ENCODE measurements around the gene RPL41. TPM values are rescaled to one million over a fixed set of nuclear protein-coding genes. Genes with fewer than 3 reads are reported as not detected.

The RPL41 gene
- total RNA-seq, 1 experiment from 2014 or later = 3,551 TPM

- ChIA-PET POLR2A (ENCODE audit: unreplicated experiment) (interaction anchor here (0.6 to 1.3 kb wide), 8 partner anchors 13 to 362 kb away, joined by 3 to 7 read pairs (median 4); partner anchors contain the start of genes ERBB3, ESYT1, RAB5B and ZC3H10), CTCF (interaction anchor here (1.6 to 1.7 kb wide), 4 partner anchors 13 to 58 kb away, joined by 5 to 8 read pairs (median 6); partner anchors contain the start of genes ERBB3 and ZC3H10)
- no peaks in the 10 kb centered on the region for H3K27me3 ChIP-seq (ENCODE audit: low read length)
- peak overlapping the region; percentile 81 for H3K27ac ChIP-seq (ENCODE audit: low read length)
- H3K9me2 ChIP-seq (replicated peaks; ENCODE audit: low read length) = no peaks in the 10 kb centered on the region
- no peaks in the 10 kb centered on the region for H3K9me3 ChIP-seq (ENCODE audit: low read length)
- DNase-seq = peak; percentile 13
- peaks cover 38% of the 10 kb centered on the region for H3K36me3 ChIP-seq (ENCODE audit: low read depth, low read length)
- peak overlapping the region; percentile 93 for H2AFZ ChIP-seq (ENCODE audit: low read length)
- peak overlapping the region; percentile 91 for H3K4me3 ChIP-seq (ENCODE audit: low read length)
- peak overlapping the region; percentile 98 for H3K4me2 ChIP-seq (ENCODE audit: low read length)
- H3F3A ChIP-seq (ENCODE audit: low read length, unreplicated experiment) = peaks cover 2% of the 10 kb centered on the region
- TF ChIP-seq, protein P1, sequence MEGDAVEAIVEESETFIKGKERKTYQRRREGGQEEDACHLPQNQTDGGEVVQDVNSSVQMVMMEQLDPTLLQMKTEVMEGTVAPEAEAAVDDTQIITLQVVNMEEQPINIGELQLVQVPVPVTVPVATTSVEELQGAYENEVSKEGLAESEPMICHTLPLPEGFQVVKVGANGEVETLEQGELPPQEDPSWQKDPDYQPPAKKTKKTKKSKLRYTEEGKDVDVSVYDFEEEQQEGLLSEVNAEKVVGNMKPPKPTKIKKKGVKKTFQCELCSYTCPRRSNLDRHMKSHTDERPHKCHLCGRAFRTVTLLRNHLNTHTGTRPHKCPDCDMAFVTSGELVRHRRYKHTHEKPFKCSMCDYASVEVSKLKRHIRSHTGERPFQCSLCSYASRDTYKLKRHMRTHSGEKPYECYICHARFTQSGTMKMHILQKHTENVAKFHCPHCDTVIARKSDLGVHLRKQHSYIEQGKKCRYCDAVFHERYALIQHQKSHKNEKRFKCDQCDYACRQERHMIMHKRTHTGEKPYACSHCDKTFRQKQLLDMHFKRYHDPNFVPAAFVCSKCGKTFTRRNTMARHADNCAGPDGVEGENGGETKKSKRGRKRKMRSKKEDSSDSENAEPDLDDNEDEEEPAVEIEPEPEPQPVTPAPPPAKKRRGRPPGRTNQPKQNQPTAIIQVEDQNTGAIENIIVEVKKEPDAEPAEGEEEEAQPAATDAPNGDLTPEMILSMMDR (conservative IDR thresholded peaks at IDR 0.05; ENCODE audit: low read depth, low read length) = peak; percentile 14; the same call in 1 of the 2 replicates
- TF ChIP-seq EZH2phosphoT487 (IDR thresholded peaks at IDR 0.05; ENCODE audit: borderline replicate concordance, low read length) = no peak
- H3K79me2 ChIP-seq (ENCODE audit: low read length) = peaks cover 42% of the 10 kb centered on the region
- H3K4me1 ChIP-seq (ENCODE audit: insufficient read depth, low read length) = peaks cover 25% of the 10 kb centered on the region
- peaks cover 19% of the 10 kb centered on the region for H4K20me1 ChIP-seq (ENCODE audit: low read length)
- no TSS peak for BruUV-seq (replicated peaks)
- ATAC-seq = peak; percentile 9
- intact Hi-C loops (cut with micrococcal nuclease) = loop anchor here (1.0 kb wide), 2 partner anchors 26 to 58 kb away; no protein-coding TSS in a partner anchor
- peak overlapping the region; percentile 100 for H3K9ac ChIP-seq (ENCODE audit: low read length)
These were observed 11.4 kb upstream of the RPL41 start for GRCh38 chr12:56104815-56105608.

GRCh38 chr12:56105609-56105902 lies 10.9 kb upstream of the RPL41 start:
- no peak for ATAC-seq
- Histone ChIP-seq H3K36me3 (ENCODE audit: low read depth, low read length) (peaks cover 42% of the 10 kb centered on the region), H3K79me2 (ENCODE audit: low read length) (peaks cover 42% of the 10 kb centered on the region), H3K9ac (ENCODE audit: low read length) (peak overlapping the region; percentile 100), H3K9me3 (ENCODE audit: low read length) (no peaks in the 10 kb centered on the region), H3F3A (ENCODE audit: low read length, unreplicated experiment) (peaks cover 2% of the 10 kb centered on the region), H3K4me1 (ENCODE audit: insufficient read depth, low read length) (peaks cover 25% of the 10 kb centered on the region), H3K4me3 (ENCODE audit: low read length) (peak overlapping the region; percentile 91), H2AFZ (ENCODE audit: low read length) (no peak overlapping the region), H3K27ac (ENCODE audit: low read length) (peak overlapping the region; percentile 81; the same call in 1 of the 2 replicates), H3K9me2 (replicated peaks; ENCODE audit: low read length) (no peaks in the 10 kb centered on the region), H3K4me2 (ENCODE audit: low read length) (peak overlapping the region; percentile 98), H3K27me3 (ENCODE audit: low read length) (no peaks in the 10 kb centered on the region), H4K20me1 (ENCODE audit: low read length) (peaks cover 19% of the 10 kb centered on the region)
- CTCF ChIA-PET = interaction anchor here (1.6 to 1.7 kb wide), 2 partner anchors 26 to 58 kb away, joined by 5 to 8 read pairs; partner anchors contain the start of gene ERBB3
- no peak for DNase-seq
- POLR2A ChIA-PET (ENCODE audit: unreplicated experiment) = no interaction called here
- TF ChIP-seq EZH2phosphoT487 (IDR thresholded peaks at IDR 0.05; ENCODE audit: borderline replicate concordance, low read length) = no peak
- TF ChIP-seq, protein P1 (conservative IDR thresholded peaks at IDR 0.05; ENCODE audit: low read depth, low read length) = no peak; the same call in 1 of the 2 replicates
- TF ChIP-seq EZH2 (IDR thresholded peaks at IDR 0.05; ENCODE audit: low read length, unreplicated experiment) = no peak
- no TSS peak for BruUV-seq (replicated peaks)
- intact Hi-C loops (cut with micrococcal nuclease) = no loop called here

- peaks cover 19% of the 10 kb centered on the region for H4K20me1 ChIP-seq (ENCODE audit: low read length)
- peaks cover 2% of the 10 kb centered on the region for H3F3A ChIP-seq (ENCODE audit: low read length, unreplicated experiment)
- intact Hi-C loops (cut with micrococcal nuclease) = no loop called here
- TF ChIP-seq EZH2phosphoT487 (IDR thresholded peaks at IDR 0.05; ENCODE audit: borderline replicate concordance, low read length) (no peak), EZH2 (IDR thresholded peaks at IDR 0.05; ENCODE audit: low read length, unreplicated experiment) (no peak)
- TF ChIP-seq, protein P1 (conservative IDR thresholded peaks at IDR 0.05; ENCODE audit: low read depth, low read length) = no peak
- DNase-seq (no peak), ATAC-seq (no peak)
- H3K27ac ChIP-seq (ENCODE audit: low read length) = no peak overlapping the region
- BruUV-seq (replicated peaks) = no TSS peak
- ChIA-PET CTCF (no interaction called here), POLR2A (ENCODE audit: unreplicated experiment) (no interaction called here)
- H3K9ac ChIP-seq (ENCODE audit: low read length) = no peak overlapping the region
- H3K4me1 ChIP-seq (ENCODE audit: insufficient read depth, low read length) = peaks cover 25% of the 10 kb centered on the region
- no peaks in the 10 kb centered on the region for H3K9me3 ChIP-seq (ENCODE audit: low read length)
- H3K27me3 ChIP-seq (ENCODE audit: low read length) = no peaks in the 10 kb centered on the region
- H3K4me2 ChIP-seq (ENCODE audit: low read length) = peak overlapping the region; percentile 98
- peak overlapping the region; percentile 91; the same call in 1 of the 2 replicates for H3K4me3 ChIP-seq (ENCODE audit: low read length)
- H3K79me2 ChIP-seq (ENCODE audit: low read length) = peaks cover 42% of the 10 kb centered on the region
- no peaks in the 10 kb centered on the region for H3K9me2 ChIP-seq (replicated peaks; ENCODE audit: low read length)
- H3K36me3 ChIP-seq (ENCODE audit: low read depth, low read length) = peaks cover 51% of the 10 kb centered on the region
- no peak overlapping the region for H2AFZ ChIP-seq (ENCODE audit: low read length)
These were observed 9.2 kb upstream of the RPL41 start for GRCh38 chr12:56107242-56107641.
